ENCODE measurements around the gene SSBP1. TPM values are rescaled to one million over a fixed set of nuclear protein-coding genes. Genes with fewer than 3 reads are reported as not detected.
A peak's percentile ranks its signal among the peaks of the same experiment; 100 is the strongest.

Gene SSBP1
- total and polyA plus RNA-seq, 4 donors: 68.0 to 147 (median 80.1) TPM

GRCh38 chr7:141739250-141739649 is 1.1 kb downstream of the SSBP1 start:
- Histone ChIP-seq H3K4me1 (ENCODE audit: control insufficient read depth in 4 of 4, insufficient read depth in 4 of 4, low read length in 3 of 4) (peaks cover 8 to 15% (median 12%) of the 10 kb centered on the region in 4 donors), H3K9me3 (ENCODE audit: control insufficient read depth in 4 of 4, low read length in 3 of 4) (no peaks in the 10 kb centered on the region), H3K4me3 (ENCODE audit: low read depth in 1 of 3, low read length in 3 of 3) (peak overlapping the region in 2 of 3 donors; percentile 68 to 92), H3K9ac (ENCODE audit: low read depth in 1 of 2, low read length in 2 of 2) (no peak overlapping the region), H3K27me3 (ENCODE audit: control insufficient read depth in 4 of 4, insufficient read depth in 4 of 4, low read length in 3 of 4) (no peaks in the 10 kb centered on the region), H3K27ac (ENCODE audit: low read depth in 1 of 2, low read length in 2 of 2) (no peak overlapping the region), H3K36me3 (ENCODE audit: control insufficient read depth in 4 of 4, insufficient read depth in 3 of 4, low read depth in 1 of 4, low read length in 3 of 4) (peaks cover 12 to 31% (median 23%) of the 10 kb centered on the region in 4 donors)
- no peak for DNase-seq (ENCODE audit: low spot score)
- 80% methylated on average over 3 of the region's 3 CpGs for WGBS
- TF ChIP-seq, protein P1, sequence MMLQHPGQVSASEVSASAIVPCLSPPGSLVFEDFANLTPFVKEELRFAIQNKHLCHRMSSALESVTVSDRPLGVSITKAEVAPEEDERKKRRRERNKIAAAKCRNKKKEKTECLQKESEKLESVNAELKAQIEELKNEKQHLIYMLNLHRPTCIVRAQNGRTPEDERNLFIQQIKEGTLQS (IDR thresholded peaks at IDR 0.05): no peak
- no peak for TF ChIP-seq TAF1 (conservative IDR thresholded peaks at IDR 0.05)
- no peak for TF ChIP-seq RXRA (IDR thresholded peaks at IDR 0.05)
- TF ChIP-seq GABPA (IDR thresholded peaks at IDR 0.05 in 1 of 2, conservative IDR thresholded peaks at IDR 0.05 in 1 of 2): no peak
- no peak for TF ChIP-seq EGR1 (IDR thresholded peaks at IDR 0.05; ENCODE audit: low read depth in 2 of 2)
- no peak for TF ChIP-seq HNF4A (conservative IDR thresholded peaks at IDR 0.05)
- no peak for TF ChIP-seq SP1 (IDR thresholded peaks at IDR 0.05)
- TF ChIP-seq ZBTB33 (IDR thresholded peaks at IDR 0.05): no peak
- TF ChIP-seq FOXA1 (IDR thresholded peaks at IDR 0.05): no peak

DNA sequence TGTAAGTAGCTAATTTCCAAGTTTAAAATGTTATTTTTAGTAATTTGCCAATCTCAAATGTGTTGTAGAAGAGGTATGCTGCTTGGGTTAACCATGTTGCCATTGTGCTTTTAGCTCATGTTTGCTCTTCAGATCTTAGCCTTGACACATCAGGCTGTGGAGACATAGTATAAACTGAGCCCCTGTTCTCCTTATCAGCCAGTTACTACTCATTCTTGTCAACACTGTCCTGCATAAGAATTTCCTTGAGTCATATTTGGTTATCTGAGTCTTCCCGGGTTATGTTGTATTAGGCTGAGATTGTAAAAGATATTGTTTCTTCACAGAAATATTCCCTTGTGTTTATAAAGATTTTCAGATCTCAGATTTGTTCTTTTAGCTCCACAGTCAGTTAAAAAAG is 4.1 kb downstream of the SSBP1 start:
- no peak for TF ChIP-seq SP1 (IDR thresholded peaks at IDR 0.05)
- no peak for TF ChIP-seq JUND (IDR thresholded peaks at IDR 0.05)
- no peak for TF ChIP-seq HNF4G (IDR thresholded peaks at IDR 0.05)
- no peak for TF ChIP-seq EGR1 (IDR thresholded peaks at IDR 0.05; ENCODE audit: low read depth in 2 of 2)
- TF ChIP-seq YY1 (IDR thresholded peaks at IDR 0.05): no peak
- no peak for TF ChIP-seq ZBTB33 (IDR thresholded peaks at IDR 0.05)
- no peak for TF ChIP-seq NR2F2 (IDR thresholded peaks at IDR 0.05)
- no peak for TF ChIP-seq RXRA (IDR thresholded peaks at IDR 0.05)
- TF ChIP-seq, protein P1 (IDR thresholded peaks at IDR 0.05): no peak
- TF ChIP-seq CTCF (IDR thresholded peaks at IDR 0.05; ENCODE audit: low read depth, low read length, missing input control): no peak
- no peak for TF ChIP-seq HNF4A (conservative IDR thresholded peaks at IDR 0.05)
- no peak for TF ChIP-seq FOXA1 (IDR thresholded peaks at IDR 0.05)
- no peak for TF ChIP-seq FOXA2 (IDR thresholded peaks at IDR 0.05)
- TF ChIP-seq TAF1 (conservative IDR thresholded peaks at IDR 0.05): no peak
- no peak for TF ChIP-seq RAD21 (IDR thresholded peaks at IDR 0.05)
- TF ChIP-seq MAX (IDR thresholded peaks at IDR 0.05): no peak
- TF ChIP-seq REST (IDR thresholded peaks at IDR 0.05): no peak
- no peak for TF ChIP-seq GABPA (IDR thresholded peaks at IDR 0.05 in 1 of 2, conservative IDR thresholded peaks at IDR 0.05 in 1 of 2)
- Histone ChIP-seq H3K27ac (ENCODE audit: low read depth in 1 of 2, low read length in 2 of 2) (no peak overlapping the region), H3K9me3 (ENCODE audit: control insufficient read depth in 4 of 4, low read length in 3 of 4) (no peaks in the 10 kb centered on the region), H3K4me1 (ENCODE audit: control insufficient read depth in 4 of 4, insufficient read depth in 4 of 4, low read length in 3 of 4) (peaks cover 6 to 12% (median 11%) of the 10 kb centered on the region in 4 donors), H3K27me3 (ENCODE audit: control insufficient read depth in 4 of 4, insufficient read depth in 4 of 4, low read length in 3 of 4) (no peaks in the 10 kb centered on the region), H3K36me3 (ENCODE audit: control insufficient read depth in 4 of 4, insufficient read depth in 3 of 4, low read depth in 1 of 4, low read length in 3 of 4) (peaks cover 18 to 52% (median 42%) of the 10 kb centered on the region in 4 donors), H3K9ac (ENCODE audit: low read depth in 1 of 2, low read length in 2 of 2) (no peak overlapping the region), H3K4me3 (ENCODE audit: low read depth in 1 of 3, low read length in 3 of 3) (no peak overlapping the region)
- WGBS: 88% methylated on average over 1 of the region's 1 CpG
- no peak for DNase-seq (ENCODE audit: low spot score)

All from liver (tissue), 9 donors.